ENCODE data around the gene RBP4. TPM values are rescaled to one million over a fixed set of nuclear protein-coding genes. Genes with fewer than 3 reads are reported as not detected.

The RBP4 gene
- polyA plus RNA-seq, 2 of the 4 experiments (the other 2 are of a cell fraction), result 6.0 to 8.2 TPM

GRCh38 chr10:93595378-93596161 lies 5.5 kb downstream of the RBP4 start:
- ChIA-PET CTCF (interaction anchor here (1.0 to 1.6 kb wide), 3 partner anchors 10 to 16 kb away, joined by 3 to 8 read pairs (median 4); partner anchors contain the start of gene PDE6C), POLR2A (no interaction called here)
- Histone ChIP-seq H3K4me2 (no peak overlapping the region), H3K9me3 (no peaks in the 10 kb centered on the region), H3K27ac (no peak overlapping the region), H3K4me1 (0 out of 3 replicates have a peak, but pooled peaks cover 4% of the 10 kb centered on the region), H3K4me3 (no peak overlapping the region)
- 79% methylated on average over 5 of the region's 5 CpGs for WGBS (ENCODE audit: missing lambda C conversion rate)
- no peak for DNase-seq (ENCODE audit: low read depth in 1 of 2, low spot score in 1 of 2)
- no peak for FAIRE-seq
- ATAC-seq, result no peak
- TF ChIP-seq NR3C1 (IDR thresholded peaks at IDR 0.05) (no peak), CHD2 (IDR thresholded peaks at IDR 0.05; ENCODE audit: low read length, partially characterized antibody) (no peak), EHF (CRISPR knock-in tag; IDR thresholded peaks at IDR 0.05) (no peak), RCOR1 (IDR thresholded peaks at IDR 0.05; ENCODE audit: low read depth, low read length) (no peak), CBX8 (IDR thresholded peaks at IDR 0.05) (no peak), MAFK (IDR thresholded peaks at IDR 0.05; ENCODE audit: partially characterized antibody) (no peak), HOXB13 (CRISPR knock-in tag; IDR thresholded peaks at IDR 0.05; ENCODE audit: low read depth) (no peak), POLR2AphosphoS2 (conservative IDR thresholded peaks at IDR 0.05; ENCODE audit: low read length) (no peak), EP300 (IDR thresholded peaks at IDR 0.05) (no peak), PHF8 (IDR thresholded peaks at IDR 0.05; ENCODE audit: borderline replicate concordance, low read depth) (no peak), HOXA7 (CRISPR knock-in tag; IDR thresholded peaks at IDR 0.05) (no peak), TP53 (CRISPR knock-in tag; IDR thresholded peaks at IDR 0.05) (no peak), KDM1A (IDR thresholded peaks at IDR 0.05; ENCODE audit: low read depth) (no peak)
- TF ChIP-seq, protein P1, sequence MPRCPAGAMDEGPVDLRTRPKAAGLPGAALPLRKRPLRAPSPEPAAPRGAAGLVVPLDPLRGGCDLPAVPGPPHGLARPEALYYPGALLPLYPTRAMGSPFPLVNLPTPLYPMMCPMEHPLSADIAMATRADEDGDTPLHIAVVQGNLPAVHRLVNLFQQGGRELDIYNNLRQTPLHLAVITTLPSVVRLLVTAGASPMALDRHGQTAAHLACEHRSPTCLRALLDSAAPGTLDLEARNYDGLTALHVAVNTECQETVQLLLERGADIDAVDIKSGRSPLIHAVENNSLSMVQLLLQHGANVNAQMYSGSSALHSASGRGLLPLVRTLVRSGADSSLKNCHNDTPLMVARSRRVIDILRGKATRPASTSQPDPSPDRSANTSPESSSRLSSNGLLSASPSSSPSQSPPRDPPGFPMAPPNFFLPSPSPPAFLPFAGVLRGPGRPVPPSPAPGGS (IDR thresholded peaks at IDR 0.05), result no peak
- TF ChIP-seq, protein P2, sequence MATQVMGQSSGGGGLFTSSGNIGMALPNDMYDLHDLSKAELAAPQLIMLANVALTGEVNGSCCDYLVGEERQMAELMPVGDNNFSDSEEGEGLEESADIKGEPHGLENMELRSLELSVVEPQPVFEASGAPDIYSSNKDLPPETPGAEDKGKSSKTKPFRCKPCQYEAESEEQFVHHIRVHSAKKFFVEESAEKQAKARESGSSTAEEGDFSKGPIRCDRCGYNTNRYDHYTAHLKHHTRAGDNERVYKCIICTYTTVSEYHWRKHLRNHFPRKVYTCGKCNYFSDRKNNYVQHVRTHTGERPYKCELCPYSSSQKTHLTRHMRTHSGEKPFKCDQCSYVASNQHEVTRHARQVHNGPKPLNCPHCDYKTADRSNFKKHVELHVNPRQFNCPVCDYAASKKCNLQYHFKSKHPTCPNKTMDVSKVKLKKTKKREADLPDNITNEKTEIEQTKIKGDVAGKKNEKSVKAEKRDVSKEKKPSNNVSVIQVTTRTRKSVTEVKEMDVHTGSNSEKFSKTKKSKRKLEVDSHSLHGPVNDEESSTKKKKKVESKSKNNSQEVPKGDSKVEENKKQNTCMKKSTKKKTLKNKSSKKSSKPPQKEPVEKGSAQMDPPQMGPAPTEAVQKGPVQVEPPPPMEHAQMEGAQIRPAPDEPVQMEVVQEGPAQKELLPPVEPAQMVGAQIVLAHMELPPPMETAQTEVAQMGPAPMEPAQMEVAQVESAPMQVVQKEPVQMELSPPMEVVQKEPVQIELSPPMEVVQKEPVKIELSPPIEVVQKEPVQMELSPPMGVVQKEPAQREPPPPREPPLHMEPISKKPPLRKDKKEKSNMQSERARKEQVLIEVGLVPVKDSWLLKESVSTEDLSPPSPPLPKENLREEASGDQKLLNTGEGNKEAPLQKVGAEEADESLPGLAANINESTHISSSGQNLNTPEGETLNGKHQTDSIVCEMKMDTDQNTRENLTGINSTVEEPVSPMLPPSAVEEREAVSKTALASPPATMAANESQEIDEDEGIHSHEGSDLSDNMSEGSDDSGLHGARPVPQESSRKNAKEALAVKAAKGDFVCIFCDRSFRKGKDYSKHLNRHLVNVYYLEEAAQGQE (IDR thresholded peaks at IDR 0.05), result no peak
- TF ChIP-seq, protein P3, sequence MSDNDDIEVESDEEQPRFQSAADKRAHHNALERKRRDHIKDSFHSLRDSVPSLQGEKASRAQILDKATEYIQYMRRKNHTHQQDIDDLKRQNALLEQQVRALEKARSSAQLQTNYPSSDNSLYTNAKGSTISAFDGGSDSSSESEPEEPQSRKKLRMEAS (IDR thresholded peaks at IDR 0.05), result no peak
- TF ChIP-seq, protein P4, sequence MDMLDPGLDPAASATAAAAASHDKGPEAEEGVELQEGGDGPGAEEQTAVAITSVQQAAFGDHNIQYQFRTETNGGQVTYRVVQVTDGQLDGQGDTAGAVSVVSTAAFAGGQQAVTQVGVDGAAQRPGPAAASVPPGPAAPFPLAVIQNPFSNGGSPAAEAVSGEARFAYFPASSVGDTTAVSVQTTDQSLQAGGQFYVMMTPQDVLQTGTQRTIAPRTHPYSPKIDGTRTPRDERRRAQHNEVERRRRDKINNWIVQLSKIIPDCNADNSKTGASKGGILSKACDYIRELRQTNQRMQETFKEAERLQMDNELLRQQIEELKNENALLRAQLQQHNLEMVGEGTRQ (IDR thresholded peaks at IDR 0.05), result no peak

DNA sequence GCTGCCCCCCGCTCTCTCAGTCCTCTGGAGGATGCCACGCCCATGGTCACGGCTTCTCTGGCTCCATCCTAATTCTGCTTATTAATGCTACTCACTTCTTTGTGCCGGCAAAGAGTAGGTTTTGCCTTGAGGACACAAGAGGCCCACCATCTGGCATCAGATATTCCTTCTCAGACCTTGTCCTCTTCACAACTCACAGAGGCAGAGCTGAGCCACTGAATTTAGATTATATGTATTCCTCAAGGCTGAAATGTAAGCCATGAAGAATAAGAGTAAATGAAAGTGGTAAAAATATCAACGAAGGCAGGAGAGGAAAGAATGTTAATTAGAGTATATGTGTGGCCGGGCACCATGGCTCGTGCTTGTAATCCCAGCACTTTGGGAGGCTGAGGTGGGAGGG lies 6.5 kb downstream of the RBP4 start:
- no peak for DNase-seq (ENCODE audit: low read depth in 1 of 2, low spot score in 1 of 2)
- ChIA-PET POLR2A (no interaction called here), CTCF (no interaction called here)
- WGBS (ENCODE audit: missing lambda C conversion rate), result 75% methylated on average over 7 of the region's 7 CpGs
- H3K4me1 ChIP-seq, result 0 out of 3 replicates have a peak, but pooled peaks cover 4% of the 10 kb centered on the region
- no peaks in the 10 kb centered on the region for H3K9me3 ChIP-seq
- FAIRE-seq, result no peak
- ATAC-seq, result no peak
- no peak overlapping the region for H3K4me2 ChIP-seq
- TF ChIP-seq, protein P1 (IDR thresholded peaks at IDR 0.05), result no peak
- TF ChIP-seq FOSB (CRISPR knock-in tag; IDR thresholded peaks at IDR 0.05) (no peak), RARB (CRISPR knock-in tag; IDR thresholded peaks at IDR 0.05) (no peak), FOXS1 (CRISPR knock-in tag; IDR thresholded peaks at IDR 0.05) (no peak), RNF2 (IDR thresholded peaks at IDR 0.05; ENCODE audit: borderline replicate concordance, low read depth) (no peak), CBX8 (IDR thresholded peaks at IDR 0.05) (no peak), RAD21 (conservative IDR thresholded peaks at IDR 0.05 in 1 of 2, IDR thresholded peaks at IDR 0.05 in 1 of 2) (no peak), KDM1A (IDR thresholded peaks at IDR 0.05; ENCODE audit: low read depth) (no peak), RFX5 (IDR thresholded peaks at IDR 0.05) (no peak), EP300 (IDR thresholded peaks at IDR 0.05) (no peak)
- no peak overlapping the region for H3K4me3 ChIP-seq
- no peak overlapping the region for H3K27ac ChIP-seq

Measured in A549 (cell line).